HFF-Myc (cell line): ENCODE measurements around the gene MTF1.

Source experiments
- DNase-seq: peaks from one replicate; pipeline ENCODE4 v3.0.0-alpha.2; 2011; ENCODE audit warnings: low read depth; ENCODE audit errors: extremely low read depth
- H3K4me3 ChIP-seq: replicated peaks from 2 replicates; pipeline ENCODE4 v1.5.1; 2011; ENCODE audit warnings: low read depth, mild to moderate bottlenecking, control low read depth, low read length
- TF ChIP-seq, protein P1 (sequence below): IDR thresholded peaks from 2 replicates; pipeline ENCODE4 v1.5.1; 2012; ENCODE audit warnings: mild to moderate bottlenecking, low read depth, low read length, control low read depth; ENCODE audit errors: missing control alignments

The MTF1 gene

DNA sequence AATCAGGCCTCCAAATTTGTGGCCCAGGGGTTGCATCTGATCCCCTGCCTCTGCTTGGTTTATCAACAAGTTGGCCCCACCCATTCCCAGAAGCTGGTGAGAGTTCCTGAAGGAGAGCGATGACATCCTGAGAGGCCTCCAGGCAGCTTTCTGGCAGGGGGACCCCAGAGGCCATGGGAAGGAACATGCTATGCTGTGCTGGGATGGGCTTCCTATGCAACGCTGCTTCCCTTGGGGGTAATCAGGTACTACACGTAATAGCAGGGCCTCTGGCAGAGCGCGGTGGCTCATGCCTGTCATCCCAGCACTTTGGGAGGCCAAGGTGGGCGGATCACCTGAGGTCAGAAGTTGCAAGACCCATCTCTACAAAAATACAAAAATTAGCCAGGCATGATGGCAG lies 8.4 kb upstream of the MTF1 start:
- no peak for DNase-seq
- no peak overlapping the region for H3K4me3 ChIP-seq
- TF ChIP-seq, protein P1, sequence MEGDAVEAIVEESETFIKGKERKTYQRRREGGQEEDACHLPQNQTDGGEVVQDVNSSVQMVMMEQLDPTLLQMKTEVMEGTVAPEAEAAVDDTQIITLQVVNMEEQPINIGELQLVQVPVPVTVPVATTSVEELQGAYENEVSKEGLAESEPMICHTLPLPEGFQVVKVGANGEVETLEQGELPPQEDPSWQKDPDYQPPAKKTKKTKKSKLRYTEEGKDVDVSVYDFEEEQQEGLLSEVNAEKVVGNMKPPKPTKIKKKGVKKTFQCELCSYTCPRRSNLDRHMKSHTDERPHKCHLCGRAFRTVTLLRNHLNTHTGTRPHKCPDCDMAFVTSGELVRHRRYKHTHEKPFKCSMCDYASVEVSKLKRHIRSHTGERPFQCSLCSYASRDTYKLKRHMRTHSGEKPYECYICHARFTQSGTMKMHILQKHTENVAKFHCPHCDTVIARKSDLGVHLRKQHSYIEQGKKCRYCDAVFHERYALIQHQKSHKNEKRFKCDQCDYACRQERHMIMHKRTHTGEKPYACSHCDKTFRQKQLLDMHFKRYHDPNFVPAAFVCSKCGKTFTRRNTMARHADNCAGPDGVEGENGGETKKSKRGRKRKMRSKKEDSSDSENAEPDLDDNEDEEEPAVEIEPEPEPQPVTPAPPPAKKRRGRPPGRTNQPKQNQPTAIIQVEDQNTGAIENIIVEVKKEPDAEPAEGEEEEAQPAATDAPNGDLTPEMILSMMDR: no peak

DNA sequence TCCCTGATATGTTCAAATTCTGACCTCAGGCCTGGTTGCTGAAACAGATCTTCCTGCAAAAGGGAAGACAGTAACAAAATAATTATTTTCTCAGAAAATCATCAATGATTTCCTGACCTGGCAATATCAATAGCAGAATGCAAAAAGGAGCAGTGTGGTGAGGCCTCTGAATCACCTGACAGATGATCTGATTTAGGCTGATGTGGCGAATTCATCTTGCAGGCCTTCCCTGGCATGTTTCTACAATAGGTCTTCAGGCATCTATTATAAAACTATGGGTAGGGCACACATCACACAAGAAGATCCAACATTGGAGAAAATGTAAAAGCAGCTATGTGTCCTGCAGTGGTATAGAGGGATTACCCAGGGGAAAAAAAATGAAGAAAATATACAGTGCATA lies 7.1 kb upstream of the MTF1 start:
- no peak overlapping the region for H3K4me3 ChIP-seq
- TF ChIP-seq, protein P1: no peak
- no peak for DNase-seq

DNA sequence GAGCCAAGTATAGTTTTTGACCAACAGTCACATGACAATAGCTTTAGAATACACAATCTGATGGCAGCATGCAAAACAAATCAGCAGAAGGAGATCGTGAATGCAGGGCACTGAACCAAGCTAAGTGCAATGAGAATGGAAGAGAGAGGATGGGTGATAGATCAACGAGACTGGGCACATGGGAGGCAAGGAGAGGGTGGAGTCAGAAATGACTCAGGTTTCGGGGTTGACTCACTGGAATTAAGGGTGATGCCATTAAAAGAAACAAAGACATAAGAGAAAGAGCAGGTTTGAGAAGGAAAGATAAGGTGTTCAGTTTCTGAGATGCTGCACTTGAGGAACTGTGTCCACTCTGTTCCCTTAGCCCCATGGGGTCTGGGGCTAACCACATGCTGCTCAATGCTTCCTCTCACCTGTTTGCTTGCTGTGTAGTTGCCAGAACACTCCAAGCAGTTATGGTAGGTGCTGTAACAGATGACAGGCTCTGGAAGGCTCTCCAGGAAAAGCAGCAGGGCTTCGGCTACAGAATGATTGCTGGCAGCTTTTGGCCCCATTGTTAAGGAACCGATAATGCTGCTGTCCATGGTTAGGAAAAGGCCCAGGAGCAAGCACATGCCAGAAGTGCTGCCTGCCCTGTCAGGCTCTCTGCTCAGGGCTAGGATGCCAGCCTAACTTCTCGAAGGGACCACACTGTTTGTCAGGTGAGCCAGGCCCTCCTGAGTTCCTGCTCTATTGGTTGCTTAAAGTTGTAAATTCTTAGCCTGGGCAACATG lies 6.1 kb upstream of the MTF1 start:
- TF ChIP-seq, protein P1: no peak
- DNase-seq: peak; percentile 21
- H3K4me3 ChIP-seq: no peak overlapping the region

DNA sequence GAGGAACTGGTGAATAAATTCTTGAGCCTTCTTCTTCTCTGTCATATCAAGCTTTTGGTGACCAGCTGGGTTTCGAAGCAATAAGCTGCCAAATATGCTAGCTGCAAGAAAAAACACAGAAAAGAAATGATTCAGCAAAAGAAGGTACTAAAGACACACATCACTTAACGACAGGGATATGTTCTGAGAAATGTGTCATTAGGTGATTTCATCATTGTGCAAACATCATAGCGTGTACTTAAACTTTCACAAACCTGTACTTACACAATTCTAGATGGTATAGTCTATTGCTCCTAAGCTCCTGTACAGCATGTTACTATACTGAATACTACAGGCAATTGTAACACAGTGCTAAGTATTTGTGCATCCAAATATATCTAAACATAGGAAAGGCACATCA lies 2.9 kb upstream of the MTF1 start:
- DNase-seq: no peak
- TF ChIP-seq, protein P1: no peak
- no peak overlapping the region for H3K4me3 ChIP-seq

DNA sequence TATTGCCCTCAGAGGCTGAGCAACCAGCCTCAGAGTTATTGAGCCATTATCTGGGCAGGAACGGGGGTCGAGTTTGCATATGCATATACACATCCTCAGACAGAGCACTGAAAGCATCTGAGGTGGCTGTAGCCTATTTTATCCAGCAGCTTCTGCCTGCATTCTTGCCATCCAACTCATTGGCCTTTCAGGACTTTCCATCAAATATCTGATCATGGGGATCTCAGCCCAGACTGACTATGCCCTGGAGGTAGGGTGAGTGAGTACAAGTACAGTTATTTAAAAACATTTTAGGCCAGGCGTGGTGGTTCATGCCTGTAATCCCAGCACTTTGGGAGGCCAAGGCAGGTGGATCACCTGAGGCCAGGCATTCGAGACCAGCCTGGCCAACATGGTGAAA lies 1.8 kb upstream of the MTF1 start:
- TF ChIP-seq, protein P1: no peak
- no peak overlapping the region for H3K4me3 ChIP-seq
- no peak for DNase-seq

DNA sequence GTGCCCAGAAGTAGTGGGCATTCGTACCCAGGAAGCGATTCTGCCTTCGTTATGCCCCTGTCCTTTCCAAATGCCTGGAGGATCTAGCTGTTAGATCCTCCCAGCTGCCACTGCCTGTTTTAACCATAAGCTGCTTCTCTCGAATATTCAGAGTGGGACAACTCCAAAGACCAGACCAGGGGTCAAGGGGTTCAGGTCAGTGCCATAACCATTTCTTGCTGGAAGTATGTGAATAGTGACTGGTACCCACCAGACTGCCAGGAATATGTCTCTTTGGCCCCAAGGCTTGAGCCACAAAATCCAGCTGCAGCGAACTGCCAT lies 914 bp upstream of the MTF1 start:
- TF ChIP-seq, protein P1: no peak
- DNase-seq: no peak
- H3K4me3 ChIP-seq: peak overlapping the region; percentile 99
